ENCODE measurements around the gene MMP19. TPM values are rescaled to one million over a fixed set of nuclear protein-coding genes. Genes with fewer than 3 reads are reported as not detected.

Gene MMP19
- total and polyA plus RNA-seq, 2 experiments from 2014 or later = 1.4 TPM; not detected in 1

GRCh38 chr12:55789171-55789570 lies 53.6 kb downstream of the MMP19 start:
- TF ChIP-seq CTCF (IDR thresholded peaks at IDR 0.05; ENCODE audit: low read depth, low read length) = no peak
- Histone ChIP-seq H3K36me3 (peaks cover 59% of the 10 kb centered on the region), H3K9me3 (ENCODE audit: low read depth) (no peaks in the 10 kb centered on the region), H3K4me1 (ENCODE audit: low read depth) (no peaks in the 10 kb centered on the region), H3K4me3 (no peak overlapping the region), H3K27me3 (no peaks in the 10 kb centered on the region), H3K27ac (peak overlapping the region; percentile 44)
- peak in 1 of 2 donors; percentile 44 for DNase-seq (ENCODE audit: low read depth in 1 of 2, low spot score in 1 of 2)

GRCh38 chr12:55788546-55788945 lies 54.2 kb downstream of the MMP19 start:
- Histone ChIP-seq H3K9me3 (ENCODE audit: low read depth) (no peaks in the 10 kb centered on the region), H3K4me3 (no peak overlapping the region), H3K27ac (peak overlapping the region; percentile 44), H3K4me1 (ENCODE audit: low read depth) (no peaks in the 10 kb centered on the region), H3K27me3 (no peaks in the 10 kb centered on the region), H3K36me3 (peaks cover 59% of the 10 kb centered on the region)
- TF ChIP-seq CTCF (IDR thresholded peaks at IDR 0.05; ENCODE audit: low read depth, low read length) = no peak
- no peak for DNase-seq (ENCODE audit: low read depth in 1 of 2, low spot score in 1 of 2)

Other genes with a start within 250 kb of the MMP19 start
- not detected in 2 replicates for gene OR10P1, start 206.0 kb downstream of the MMP19 start, total RNA-seq
- gene OR10P1, start 206.0 kb downstream of the MMP19 start, polyA plus RNA-seq = not detected in 2 replicates
- gene ITGA7, start 135.0 kb downstream of the MMP19 start, total RNA-seq = 93.9 and 101 TPM in 2 replicates
- 32.9 and 39.5 TPM in 2 replicates for gene ITGA7, start 135.0 kb downstream of the MMP19 start, polyA plus RNA-seq
- gene BLOC1S1, start 126.9 kb downstream of the MMP19 start, total RNA-seq = 133 and 194 TPM in 2 replicates
- gene BLOC1S1, start 126.9 kb downstream of the MMP19 start, polyA plus RNA-seq = 147 and 159 TPM in 2 replicates
- gene RDH5, start 122.5 kb downstream of the MMP19 start, total RNA-seq = 10.1 and 11.2 TPM in 2 replicates
- 6.6 and 12.6 TPM in 2 replicates for gene RDH5, start 122.5 kb downstream of the MMP19 start, polyA plus RNA-seq
- gene CD63, start 113.9 kb downstream of the MMP19 start, total RNA-seq = 268 and 584 TPM in 2 replicates
- 694 and 1,103 TPM in 2 replicates for gene CD63, start 113.9 kb downstream of the MMP19 start, polyA plus RNA-seq
- gene GDF11, start 99.8 kb downstream of the MMP19 start, total RNA-seq = 53.1 and 54.2 TPM in 2 replicates
- 13.5 and 14.1 TPM in 2 replicates for gene GDF11, start 99.8 kb downstream of the MMP19 start, polyA plus RNA-seq
- gene SARNP, start 25.2 kb downstream of the MMP19 start, total RNA-seq = 131 and 197 TPM in 2 replicates
- gene SARNP, start 25.2 kb downstream of the MMP19 start, polyA plus RNA-seq = 227 and 236 TPM in 2 replicates
- 9.0 and 9.4 TPM in 2 replicates for gene ORMDL2, start 24.9 kb downstream of the MMP19 start, total RNA-seq
- 54.3 and 58.9 TPM in 2 replicates for gene ORMDL2, start 24.9 kb downstream of the MMP19 start, polyA plus RNA-seq
- gene DNAJC14, start 13.3 kb downstream of the MMP19 start, total RNA-seq = 35.1 and 35.2 TPM in 2 replicates
- gene DNAJC14, start 13.3 kb downstream of the MMP19 start, polyA plus RNA-seq = 26.2 and 29.5 TPM in 2 replicates
- gene PYM1, start 85.0 kb upstream of the MMP19 start, total RNA-seq = 55.3 and 56.3 TPM in 2 replicates
- gene PYM1, start 85.0 kb upstream of the MMP19 start, polyA plus RNA-seq = 63.2 and 82.9 TPM in 2 replicates
- 18.3 and 28.6 TPM in 2 replicates for gene DGKA, start 88.2 kb upstream of the MMP19 start, total RNA-seq
- 34.4 and 46.6 TPM in 2 replicates for gene DGKA, start 88.2 kb upstream of the MMP19 start, polyA plus RNA-seq
- gene PMEL, start 123.1 kb upstream of the MMP19 start, total RNA-seq = 9.0 and 11.3 TPM in 2 replicates
- gene PMEL, start 123.1 kb upstream of the MMP19 start, polyA plus RNA-seq = 15.5 and 15.7 TPM in 2 replicates
- gene CDK2, start 123.9 kb upstream of the MMP19 start, total RNA-seq = 31.3 and 31.4 TPM in 2 replicates
- 33.9 and 40.8 TPM in 2 replicates for gene CDK2, start 123.9 kb upstream of the MMP19 start, polyA plus RNA-seq
- gene RAB5B, start 131.1 kb upstream of the MMP19 start, total RNA-seq = 87.9 and 104 TPM in 2 replicates
- 154 and 157 TPM in 2 replicates for gene RAB5B, start 131.1 kb upstream of the MMP19 start, polyA plus RNA-seq
- 38.2 and 52.4 TPM in 2 replicates for gene SUOX, start 154.3 kb upstream of the MMP19 start, total RNA-seq
- gene SUOX, start 154.3 kb upstream of the MMP19 start, polyA plus RNA-seq = 45.3 and 59.6 TPM in 2 replicates
- gene IKZF4, start 178.1 kb upstream of the MMP19 start, total RNA-seq = 9.7 and 11.5 TPM in 2 replicates
- 12.5 and 18.1 TPM in 2 replicates for gene IKZF4, start 178.1 kb upstream of the MMP19 start, polyA plus RNA-seq
- gene RPS26, start 199.0 kb upstream of the MMP19 start, total RNA-seq = 535 and 1,293 TPM in 2 replicates
- gene RPS26, start 199.0 kb upstream of the MMP19 start, polyA plus RNA-seq = 204 and 252 TPM in 2 replicates
- 22.0 and 26.6 TPM in 2 replicates for gene ERBB3, start 237.2 kb upstream of the MMP19 start, total RNA-seq
- gene ERBB3, start 237.2 kb upstream of the MMP19 start, polyA plus RNA-seq = 10.5 and 21.0 TPM in 2 replicates

Measured in cardiac muscle cell (in vitro differentiated cells and primary cell).